H1 (cell line): ENCODE measurements around the gene ADAMTS6. TPM values are rescaled to one million over a fixed set of nuclear protein-coding genes. Genes with fewer than 3 reads are reported as not detected.

Experiments used
- CTCF ChIA-PET: fragments of 300-600 bp; sonication (Branson Sonifier 250); formaldehyde crosslinking; loops from one replicate; lab custom pipeline; 2021; ENCODE audit not compliant: partially characterized antibody; lab: Charles Lee
- POLR2A ChIA-PET: fragments of 300-600 bp; sonication (Branson Sonifier 250); formaldehyde crosslinking; loops from one replicate; lab custom pipeline; 2021; ENCODE audit warnings: inconsistent platforms; ENCODE audit not compliant: partially characterized antibody; lab: Charles Lee
- DNase-seq, 2 experiments: peaks; one replicate each; pipeline versions ENCODE4 v3.0.0 to v3.0.0-alpha.2; 2010 to 2022; ENCODE audit warnings: low spot score in 2 of 2, low read depth in 1 of 2, mixed read lengths in 1 of 2
- FAIRE-seq: peaks from 2 replicates; lab custom pipeline; 2011; peaks lifted over from hg19 to GRCh38; lab: Jason Lieb, UNC
- H2AFZ ChIP-seq: 2 replicates; pipeline ENCODE4 v1.8.1; 2012; ENCODE audit warnings: low read length, inconsistent platforms
- H2AK5ac ChIP-seq: 2 replicates; pipeline ENCODE4 v1.6.1; 2013; ENCODE audit warnings: low read depth, low read length
- H2BK120ac ChIP-seq: replicated peaks from 2 replicates; pipeline ENCODE3; 2013; ENCODE audit warnings: low read depth, low read length, inconsistent platforms
- H2BK12ac ChIP-seq: 2 replicates; pipeline ENCODE4 v1.6.1; 2013; ENCODE audit warnings: low read depth, low read length
- H2BK15ac ChIP-seq: 2 replicates; pipeline ENCODE4 v1.6.1; 2013; ENCODE audit warnings: low read length
- H2BK20ac ChIP-seq: 2 replicates; pipeline ENCODE4 v1.6.1; 2013; ENCODE audit warnings: low read length
- H2BK5ac ChIP-seq: 2 replicates; pipeline ENCODE4 v1.6.1; 2013; ENCODE audit warnings: low read depth, low read length
- H3K14ac ChIP-seq: 2 replicates; pipeline ENCODE4 v1.6.1; 2013; ENCODE audit warnings: inconsistent platforms; ENCODE audit not compliant: insufficient read length
- H3K18ac ChIP-seq: 2 replicates; pipeline ENCODE4 v1.6.1; 2013; ENCODE audit warnings: low read length; ENCODE audit errors: extremely low read depth
- H3K23ac ChIP-seq: 2 replicates; pipeline ENCODE4 v1.6.1; 2013; ENCODE audit warnings: inconsistent platforms; ENCODE audit not compliant: insufficient read length
- H3K23me2 ChIP-seq: 2 replicates; pipeline ENCODE4 v1.6.1; 2013; ENCODE audit warnings: low read depth, low read length
- H3K27ac ChIP-seq: 2 replicates; pipeline ENCODE4 v1.6.1; 2011; ENCODE audit warnings: low read depth, low read length, inconsistent platforms
- H3K27me3 ChIP-seq, 4 experiments: replicated peaks in 1 of 4; 1 replicate in 1 of 4; 2 replicates in 3 of 4; pipeline versions ENCODE4 v1.6.1 to v1.8.1; 2011 to 2013; ENCODE audit warnings: low read length in 3 of 4, mild to moderate bottlenecking in 3 of 4, inconsistent platforms in 2 of 4, mixed read lengths in 2 of 4, moderate library complexity in 1 of 4; ENCODE audit not compliant: control insufficient read depth in 3 of 4, insufficient read depth in 3 of 4; ENCODE audit errors: extremely low read depth in 1 of 4
- H3K36me3 ChIP-seq, 4 experiments: 2 replicates each; pipeline versions ENCODE4 v1.6.1 to v1.8.1; 2011 to 2013; ENCODE audit warnings: mild to moderate bottlenecking in 4 of 4, low read length in 3 of 4, moderate library complexity in 2 of 4, control low read depth in 1 of 4, inconsistent platforms in 1 of 4; ENCODE audit not compliant: insufficient read depth in 4 of 4, control insufficient read depth in 2 of 4
- H3K4ac ChIP-seq: replicated peaks from 2 replicates; pipeline ENCODE3; 2013; ENCODE audit warnings: low read length, low read depth, mixed read lengths, inconsistent platforms; ENCODE audit not compliant: insufficient read length
- H3K4me1 ChIP-seq, 4 experiments: replicated peaks in 1 of 4; 1 replicate in 1 of 4; 2 replicates in 3 of 4; pipeline versions ENCODE4 v1.6.1 to v1.8.1; 2011 to 2013; ENCODE audit warnings: low read length in 3 of 4, inconsistent platforms in 2 of 4, mixed read lengths in 1 of 4; ENCODE audit not compliant: insufficient read depth in 4 of 4, control insufficient read depth in 3 of 4
- H3K4me2 ChIP-seq, 2 experiments: 2 replicates each; pipeline versions ENCODE4 v1.6.1 to v1.8.1; 2011 to 2013; ENCODE audit warnings: low read depth in 2 of 2, low read length in 2 of 2, control low read depth in 1 of 2, inconsistent platforms in 1 of 2, mild to moderate bottlenecking in 1 of 2; ENCODE audit not compliant: insufficient read depth in 1 of 2
- H3K4me3 ChIP-seq, 4 experiments: fragments of 200-600, 300-600 bp in 1 of 4; sonication (generic), shearing (Covaris generic), sonication (Bioruptor Twin) in 1 of 4; 2 replicates each; pipeline versions ENCODE4 v1.5.1 to v1.8.1; 2011 to 2016; ENCODE audit warnings: low read length in 4 of 4, low read depth in 3 of 4, control low read depth in 2 of 4, inconsistent platforms in 2 of 4, mild to moderate bottlenecking in 2 of 4, mixed read lengths in 1 of 4, moderate library complexity in 1 of 4; ENCODE audit not compliant: insufficient read depth in 2 of 4; ENCODE audit errors: extremely low read depth in 1 of 4
- H3K56ac ChIP-seq: replicated peaks from 2 replicates; pipeline ENCODE3; 2013; ENCODE audit warnings: low read depth, mild to moderate bottlenecking, mixed read lengths, low read length, inconsistent platforms; ENCODE audit not compliant: insufficient read length
- H3K79me1 ChIP-seq: 2 replicates; pipeline ENCODE4 v1.6.1; 2013; ENCODE audit warnings: low read depth, low read length, control low read depth
- H3K79me2 ChIP-seq, 2 experiments: 2 replicates each; pipeline versions ENCODE4 v1.6.1 to v1.8.1; 2012 to 2013; ENCODE audit warnings: low read length in 2 of 2, mild to moderate bottlenecking in 2 of 2, inconsistent platforms in 1 of 2; ENCODE audit not compliant: insufficient read depth in 2 of 2, control insufficient read depth in 1 of 2
- H3K9ac ChIP-seq, 4 experiments: replicated peaks in 1 of 4; 1 replicate in 1 of 4; 2 replicates in 3 of 4; pipeline versions ENCODE4 v1.6.1 to v1.8.1; 2011 to 2013; ENCODE audit warnings: low read depth in 3 of 4, low read length in 3 of 4, control low read depth in 2 of 4, mild to moderate bottlenecking in 2 of 4, moderate library complexity in 2 of 4, inconsistent platforms in 1 of 4; ENCODE audit errors: extremely low read depth in 1 of 4
- H3K9me3 ChIP-seq, 2 experiments: 2 replicates each; pipeline versions ENCODE4 v1.6.1 to v1.8.1; 2012 to 2013; ENCODE audit warnings: mild to moderate bottlenecking in 2 of 2, moderate library complexity in 2 of 2, control low read depth in 1 of 2, inconsistent platforms in 1 of 2, low read depth in 1 of 2, low read length in 1 of 2, mixed read lengths in 1 of 2; ENCODE audit not compliant: insufficient read depth in 2 of 2
- H4K20me1 ChIP-seq, 2 experiments: replicated peaks in 1 of 2; 2 replicates each; pipeline versions ENCODE3 to v1.8.1; 2011 to 2013; ENCODE audit warnings: inconsistent platforms in 2 of 2, low read length in 2 of 2, mild to moderate bottlenecking in 1 of 2; ENCODE audit not compliant: insufficient read depth in 2 of 2, control insufficient read depth in 1 of 2
- H4K5ac ChIP-seq: 2 replicates; pipeline ENCODE4 v1.6.1; 2013; ENCODE audit warnings: low read length, low read depth, mixed read lengths, inconsistent platforms; ENCODE audit not compliant: insufficient read length
- H4K8ac ChIP-seq: 2 replicates; pipeline ENCODE4 v1.8.0; 2013; ENCODE audit warnings: mild to moderate bottlenecking, moderate library complexity, low read length, inconsistent platforms; ENCODE audit not compliant: insufficient read depth; ENCODE audit errors: extremely low read depth
- H4K91ac ChIP-seq: replicated peaks from 2 replicates; pipeline ENCODE3; 2013; ENCODE audit warnings: low read length, mixed read lengths, inconsistent platforms; ENCODE audit not compliant: insufficient read length
- BRCA1 ChIP-seq: IDR thresholded peaks from 2 replicates; pipeline ENCODE4 v1.6.1; 2012; ENCODE audit warnings: low read depth, low read length, improper control_type of control experiment
- CEBPB ChIP-seq: IDR thresholded peaks from 2 replicates; pipeline ENCODE4 v1.6.1; 2012; ENCODE audit warnings: low read depth, low read length
- CREB1 ChIP-seq: IDR thresholded peaks from 2 replicates; pipeline ENCODE4 v1.6.1; 2012; ENCODE audit warnings: inconsistent platforms
- EZH2 ChIP-seq: fragments of 200-600 bp; sonication (generic); IDR thresholded peaks from 2 replicates; pipeline ENCODE4 v1.7.1; 2012; ENCODE audit warnings: low read depth, mild to moderate bottlenecking, moderate library complexity, low read length, inconsistent platforms; ENCODE audit not compliant: severe bottlenecking
- KDM4A ChIP-seq: IDR thresholded peaks from one replicate; pipeline ENCODE4 v1.7.1; 2012; ENCODE audit warnings: low read depth, mild to moderate bottlenecking, moderate library complexity, low read length, inconsistent platforms; ENCODE audit not compliant: severe bottlenecking
- MAFK ChIP-seq: IDR thresholded peaks from 2 replicates; pipeline ENCODE4 v1.6.1; 2012; ENCODE audit warnings: low read depth, mild to moderate bottlenecking, improper control_type of control experiment, low read length
- SUZ12 ChIP-seq: fragments of 200-600 bp; sonication (generic); IDR thresholded peaks from 2 replicates; pipeline ENCODE4 v1.6.1; 2012; ENCODE audit warnings: mild to moderate bottlenecking, inconsistent platforms, low read length, moderate library complexity, mixed read lengths
- TAF1 ChIP-seq: IDR thresholded peaks from 2 replicates; pipeline ENCODE4 v1.6.1; 2011; ENCODE audit warnings: mild to moderate bottlenecking, low read depth, low read length
- TEAD4 ChIP-seq: IDR thresholded peaks from 2 replicates; pipeline ENCODE4 v1.6.1; 2012; ENCODE audit warnings: low read depth, low read length, inconsistent platforms, mixed read lengths
- YY1 ChIP-seq: IDR thresholded peaks from 2 replicates; pipeline ENCODE4 v1.6.1; 2011; ENCODE audit warnings: low read depth, mild to moderate bottlenecking, low read length
- WGBS, 2 experiments: shearing (Covaris generic) in 1 of 2; methylation state at CpG; one replicate each; pipeline versions ENCODE4 v1.1.6 to v1.1.7; 2013 to 2015; ENCODE audit warnings: low lambda C conversion rate in 2 of 2, mixed read lengths in 2 of 2, inconsistent platforms in 1 of 2, low coverage in 1 of 2, missing lambda C conversion rate in 1 of 2; ENCODE audit not compliant: insufficient replicate concordance in 2 of 2, insufficient coverage in 1 of 2, insufficient read length in 1 of 2; ENCODE audit errors: extremely low coverage in 1 of 2, missing lambda C conversion rate in 1 of 2; 5-methylcytosine and 5-hydroxymethylcytosine counted together
- polyA plus RNA-seq, 7 experiments: library from polyadenylated mRNA; depleted of rRNA in 3 of 7; stranded (reverse) in 5 of 7; unstranded in 2 of 7; fragments of >200 nt in 5 of 7; fragments of 200-250 nt in 2 of 7; gene quantifications; 1 replicate in 5 of 7; 2 replicates in 1 of 7; 4 replicates in 1 of 7; pipeline versions ENCODE4 v1.2.1 to v1.2.3, GENCODE V29; 2011 to 2013; ENCODE audit warnings: missing spikeins in 2 of 7, mixed read lengths in 2 of 7
- total RNA-seq: library from RNA; stranded (reverse); fragmentation: NEBNext Ultra II Directional; extraction: Animal tissue kit (Norgen Biotek cat#: 25700); gene quantifications from 2 replicates; pipeline ENCODE4 v1.2.1, GENCODE V29; 2021

Gene ADAMTS6
- total and polyA plus RNA-seq, 2 of the 8 experiments (the other 6 are each of a cell fraction or from before 2014, with no cell fraction given): 0.74 to 2.4 TPM

DNA sequence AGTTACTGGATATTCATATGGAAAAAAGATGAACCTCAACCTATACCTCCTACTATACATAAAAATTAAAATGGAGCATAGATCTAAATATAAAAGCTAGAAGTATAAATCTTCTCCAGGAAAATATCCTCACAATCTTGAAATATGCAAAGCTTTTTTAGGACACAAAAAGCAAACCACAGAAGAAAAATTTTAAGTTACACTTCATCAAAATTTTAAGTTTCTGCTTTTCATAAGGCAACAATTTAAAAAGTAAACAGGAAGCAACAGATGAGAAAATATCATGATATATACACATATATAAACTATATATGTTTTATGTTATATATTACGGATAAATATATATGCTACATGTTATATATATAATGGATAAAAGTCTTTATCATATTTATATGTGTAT lies 157.5 kb downstream of the ADAMTS6 start:
- 90% methylated on average over 1 of the region's 1 CpG; no CpG with 5 or more reads in 1 of the 2 experiments for WGBS, 2 experiments
- Histone ChIP-seq H3K79me2 (no peaks in the 10 kb centered on the region), H3K18ac (no peak overlapping the region), H3K4ac (no peak overlapping the region), H4K5ac (no peak overlapping the region), H4K20me1 (no peaks in the 10 kb centered on the region), H3K4me3 (no peak overlapping the region), H3K4me1 (peaks cover 0 to 4% (median 2%) of the 10 kb centered on the region in 4 experiments; a peak in 4 of 7 replicates), H3K23me2 (no peaks in the 10 kb centered on the region), H3K4me2 (no peak overlapping the region), H3K27me3 (no peaks in the 10 kb centered on the region), H4K91ac (no peak overlapping the region), H4K8ac (no peak overlapping the region), H3K9ac (no peak overlapping the region), H3K23ac (no peak overlapping the region), H2BK5ac (no peak overlapping the region), H2BK120ac (no peak overlapping the region), H2BK12ac (no peak overlapping the region), H2AK5ac (no peak overlapping the region), H2BK15ac (no peak overlapping the region), H3K56ac (no peak overlapping the region), H3K79me1 (no peaks in the 10 kb centered on the region), H3K27ac (no peak overlapping the region), H2BK20ac (no peak overlapping the region), H3K36me3 (no peaks in the 10 kb centered on the region), H3K9me3 (no peaks in the 10 kb centered on the region), H3K14ac (no peak overlapping the region), H2AFZ (no peak overlapping the region)
- no peak for FAIRE-seq
- ChIA-PET POLR2A (no interaction called here), CTCF (no interaction called here)
- no peak for DNase-seq
- no peak for TF ChIP-seq TAF1
- no peak for TF ChIP-seq CEBPB
- TF ChIP-seq YY1: no peak
- no peak for TF ChIP-seq BRCA1
- TF ChIP-seq TEAD4: no peak
- no peak for TF ChIP-seq EZH2
- TF ChIP-seq CREB1: no peak
- TF ChIP-seq MAFK: no peak
- no peak for TF ChIP-seq KDM4A
- no peak for TF ChIP-seq SUZ12
